NOMO-1 treated with DMSO at 0.1 percent for 48 hours (cell line): ENCODE measurements around the gene MBTD1.

ENCODE experiments used
- DNase-seq: peaks from one replicate; lab custom pipeline; 2025; ENCODE audit not compliant: unreplicated experiment; lab: John Stamatoyannopoulos, UW

Gene MBTD1

GRCh38 chr17:51150932-51151331 lies 108.9 kb downstream of the MBTD1 start:
- DNase-seq, result no peak

- DNase-seq, result no peak
Observed at GRCh38 chr17:51149163-51149562, 110.7 kb downstream of the MBTD1 start.

- DNase-seq, result no peak
Observed at GRCh38 chr17:51147650-51148049, 112.2 kb downstream of the MBTD1 start.

DNA sequence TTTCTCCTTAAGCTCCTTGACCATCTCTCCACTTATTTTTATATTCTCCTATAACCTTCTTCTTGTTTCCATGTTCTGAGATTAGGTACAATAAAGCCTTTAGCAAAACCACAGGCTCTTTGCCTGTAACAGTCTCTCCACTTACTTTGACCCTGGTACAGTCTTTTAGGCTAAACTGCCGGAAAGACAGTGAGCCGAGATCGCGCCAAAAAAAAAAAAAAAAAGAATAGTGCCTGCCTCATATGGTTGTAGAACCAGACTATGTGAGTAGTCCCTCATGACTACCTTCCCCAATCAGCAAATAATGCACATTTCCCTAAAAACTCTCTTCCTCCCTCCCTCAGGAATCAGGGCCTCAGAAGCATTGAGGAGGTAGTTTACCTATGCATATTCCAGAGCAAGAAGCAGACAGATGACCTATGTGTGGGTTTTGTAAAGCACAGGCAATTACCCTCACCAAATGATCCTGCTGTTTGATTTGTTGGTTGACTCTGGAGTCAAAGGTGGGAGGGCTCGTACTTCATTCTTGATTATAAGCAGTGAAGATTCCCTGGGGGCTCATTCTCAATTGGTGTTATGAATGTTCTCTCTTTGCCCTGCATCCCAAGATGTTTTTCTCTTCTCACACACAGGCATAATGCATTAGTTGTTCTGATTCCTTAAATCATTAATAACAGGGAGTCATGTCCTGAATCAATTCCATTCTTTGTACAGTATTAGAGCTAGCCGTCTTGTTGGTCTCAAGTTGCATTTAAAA lies 115.4 kb downstream of the MBTD1 start:
- DNase-seq, result no peak

- no peak for DNase-seq
Observed at GRCh38 chr17:51142597-51142996, 117.3 kb downstream of the MBTD1 start.

GRCh38 chr17:51135956-51136355 lies 123.9 kb downstream of the MBTD1 start:
- DNase-seq, result no peak

DNA sequence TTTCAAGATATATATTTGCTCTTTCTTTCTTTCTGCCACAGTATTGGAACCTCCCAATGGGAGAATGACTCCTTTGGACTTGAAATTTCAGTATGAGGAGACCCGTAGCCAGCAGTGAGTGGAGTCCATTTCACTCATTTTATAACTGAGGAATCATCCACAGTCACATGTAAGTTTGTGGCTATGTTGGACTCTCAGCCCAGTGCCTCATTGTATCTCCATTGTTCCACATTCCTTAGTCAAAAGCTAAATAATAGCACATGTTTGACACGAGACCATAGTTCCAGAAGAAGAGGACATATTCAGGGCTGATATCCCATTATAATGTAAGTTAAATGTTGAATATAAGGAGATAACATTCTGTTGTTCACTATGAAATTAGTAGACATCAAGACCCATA lies 126.5 kb downstream of the MBTD1 start:
- DNase-seq, result no peak

- DNase-seq, result peak; percentile 12
Observed at GRCh38 chr17:51132964-51133319, 126.9 kb downstream of the MBTD1 start.

GRCh38 chr17:51128076-51128475 lies 131.8 kb downstream of the MBTD1 start:
- DNase-seq, result peak; percentile 0
